ENCODE results near the gene SYNE3. TPM values are rescaled to one million over a fixed set of nuclear protein-coding genes. Genes with fewer than 3 reads are reported as not detected.
A peak's percentile ranks its signal among the peaks of the same experiment; 100 is the strongest.

Gene SYNE3
- total and polyA plus RNA-seq, 9 of the 15 experiments (the other 6 are each of a cell fraction or from before 2014, with no cell fraction given) = 0.04 to 3.1 (median 0.55) TPM

DNA sequence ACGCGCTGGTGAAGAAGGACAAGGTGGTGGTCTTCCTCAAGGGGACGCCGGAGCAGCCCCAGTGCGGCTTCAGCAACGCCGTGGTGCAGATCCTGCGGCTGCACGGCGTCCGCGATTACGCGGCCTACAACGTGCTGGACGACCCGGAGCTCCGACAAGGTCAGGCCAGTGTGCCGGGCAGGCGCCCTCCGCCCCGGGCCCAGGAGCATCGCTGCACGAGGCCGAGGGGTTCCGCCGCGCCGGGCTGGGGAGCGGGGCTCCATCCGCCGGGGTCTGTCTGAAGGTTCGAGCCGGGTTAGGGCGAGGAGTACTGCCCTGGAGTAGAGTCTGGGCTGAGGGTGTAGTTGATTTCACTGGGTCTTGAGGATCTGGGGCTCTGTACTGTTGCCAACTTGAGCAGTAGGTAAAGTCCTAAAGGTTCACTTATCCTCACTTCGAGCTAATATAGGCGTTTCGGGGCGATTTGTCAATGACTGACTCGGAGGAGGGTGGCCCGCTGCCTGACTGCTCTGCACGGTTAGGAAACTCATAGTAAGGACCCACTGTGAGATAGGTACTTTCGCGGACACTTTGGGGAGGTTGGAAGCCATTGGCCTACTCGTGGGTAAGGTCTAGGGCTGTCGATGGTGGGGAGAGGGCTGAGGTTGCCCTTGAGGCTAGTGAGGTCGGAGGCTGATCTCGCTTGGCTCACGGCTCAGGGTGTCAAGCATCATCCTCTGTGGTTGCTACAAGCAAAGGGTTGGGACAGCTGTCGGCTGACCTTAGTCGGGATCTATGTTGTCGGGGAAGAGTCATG lies 19.0 kb upstream of the SYNE3 start:
- H4K20me1 ChIP-seq (replicated peaks; ENCODE audit: control insufficient read depth, insufficient read depth, low read length) = peaks cover 23% of the 10 kb centered on the region; the same call in 1 of the 2 replicates
- WGBS (ENCODE audit: insufficient coverage, low coverage, missing lambda C conversion rate) = 2% methylated on average over 15 of the region's 52 CpGs
- no peak overlapping the region for H2AFZ ChIP-seq (ENCODE audit: low read depth, low read length)
- in situ Hi-C loops (cut with MboI) = no loop called here
- peaks cover 33% of the 10 kb centered on the region; the same call in 2 of the 3 replicates for H3K36me3 ChIP-seq (ENCODE audit: control insufficient read depth, insufficient read depth, low read length)
- no peaks in the 10 kb centered on the region for H3K9me1 ChIP-seq (ENCODE audit: control insufficient read depth, insufficient read depth, low read length)
- DNase-seq (ENCODE audit: extremely low read depth in 1 of 4, low spot score in 3 of 4) (peak in 3 of 4 experiments; percentile 29 to 51 (median 32)), ATAC-seq (no peak), FAIRE-seq (no peak)
- intact Hi-C loops (cut with micrococcal nuclease) = no loop called here
- peak overlapping the region; percentile 89 to 97 for H3K9ac ChIP-seq (ENCODE audit: insufficient read depth in 1 of 2, low read depth in 2 of 2, low read length in 2 of 2)
- peaks cover 12 to 30% of the 10 kb centered on the region in 2 experiments; a peak in 4 of 5 replicates for H3K4me1 ChIP-seq (replicated peaks in 1 of 2; ENCODE audit: control insufficient read depth in 2 of 2, insufficient read depth in 2 of 2, low read length in 2 of 2)
- no peaks in the 10 kb centered on the region for H3K9me3 ChIP-seq (replicated peaks; ENCODE audit: control insufficient read depth, insufficient read depth, low read depth, low read length)
- ChIA-PET POLR2A (interaction anchor here (0.6 to 3.0 kb wide), 4 partner anchors 10 to 93 kb away, joined by 3 to 11 read pairs (median 4); no protein-coding TSS in a partner anchor), CTCF (ENCODE audit: low intra/inter-chr PET ratio) (no interaction called here)
- peak overlapping the region; percentile 86 for H3K4me3 ChIP-seq
- peaks cover 96% of the 10 kb centered on the region for H3K79me2 ChIP-seq (ENCODE audit: control insufficient read depth, insufficient read depth, low read length)
- no TSS peak for BruUV-seq (replicated peaks)
- no peaks in the 10 kb centered on the region for H3K27me3 ChIP-seq (ENCODE audit: control insufficient read depth in 2 of 2, insufficient read depth in 2 of 2, low read length in 2 of 2)
- peak overlapping the region; percentile 94 for H3K27ac ChIP-seq (ENCODE audit: extremely low read depth, low read depth, low read length)
- H3K4me2 ChIP-seq (ENCODE audit: insufficient read depth, low read length) = peak overlapping the region; percentile 100
- TF ChIP-seq SIN3A (IDR thresholded peaks at IDR 0.05; ENCODE audit: borderline replicate concordance in 2 of 2, control insufficient read depth in 1 of 2, low read depth in 2 of 2, low read length in 2 of 2) (no peak), IRF2 (CRISPR knock-in tag; IDR thresholded peaks at IDR 0.05) (no peak), CBX8 (IDR thresholded peaks at IDR 0.05; ENCODE audit: borderline replicate concordance, extremely low read depth, low read depth, low read length, poor library complexity, severe bottlenecking) (no peak), AFF1 (IDR thresholded peaks at IDR 0.05; ENCODE audit: low read depth in 1 of 2, partially characterized antibody in 2 of 2) (no peak), SUPT5H (IDR thresholded peaks at IDR 0.05) (no peak), PPARD (CRISPR knock-in tag; IDR thresholded peaks at IDR 0.05) (no peak), KAT8 (IDR thresholded peaks at IDR 0.05; ENCODE audit: low read depth) (no peak)
- TF ChIP-seq, protein P1, sequence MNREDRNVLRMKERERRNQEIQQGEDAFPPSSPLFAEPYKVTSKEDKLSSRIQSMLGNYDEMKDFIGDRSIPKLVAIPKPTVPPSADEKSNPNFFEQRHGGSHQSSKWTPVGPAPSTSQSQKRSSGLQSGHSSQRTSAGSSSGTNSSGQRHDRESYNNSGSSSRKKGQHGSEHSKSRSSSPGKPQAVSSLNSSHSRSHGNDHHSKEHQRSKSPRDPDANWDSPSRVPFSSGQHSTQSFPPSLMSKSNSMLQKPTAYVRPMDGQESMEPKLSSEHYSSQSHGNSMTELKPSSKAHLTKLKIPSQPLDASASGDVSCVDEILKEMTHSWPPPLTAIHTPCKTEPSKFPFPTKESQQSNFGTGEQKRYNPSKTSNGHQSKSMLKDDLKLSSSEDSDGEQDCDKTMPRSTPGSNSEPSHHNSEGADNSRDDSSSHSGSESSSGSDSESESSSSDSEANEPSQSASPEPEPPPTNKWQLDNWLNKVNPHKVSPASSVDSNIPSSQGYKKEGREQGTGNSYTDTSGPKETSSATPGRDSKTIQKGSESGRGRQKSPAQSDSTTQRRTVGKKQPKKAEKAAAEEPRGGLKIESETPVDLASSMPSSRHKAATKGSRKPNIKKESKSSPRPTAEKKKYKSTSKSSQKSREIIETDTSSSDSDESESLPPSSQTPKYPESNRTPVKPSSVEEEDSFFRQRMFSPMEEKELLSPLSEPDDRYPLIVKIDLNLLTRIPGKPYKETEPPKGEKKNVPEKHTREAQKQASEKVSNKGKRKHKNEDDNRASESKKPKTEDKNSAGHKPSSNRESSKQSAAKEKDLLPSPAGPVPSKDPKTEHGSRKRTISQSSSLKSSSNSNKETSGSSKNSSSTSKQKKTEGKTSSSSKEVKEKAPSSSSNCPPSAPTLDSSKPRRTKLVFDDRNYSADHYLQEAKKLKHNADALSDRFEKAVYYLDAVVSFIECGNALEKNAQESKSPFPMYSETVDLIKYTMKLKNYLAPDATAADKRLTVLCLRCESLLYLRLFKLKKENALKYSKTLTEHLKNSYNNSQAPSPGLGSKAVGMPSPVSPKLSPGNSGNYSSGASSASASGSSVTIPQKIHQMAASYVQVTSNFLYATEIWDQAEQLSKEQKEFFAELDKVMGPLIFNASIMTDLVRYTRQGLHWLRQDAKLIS (CRISPR knock-in tag; IDR thresholded peaks at IDR 0.05) = no peak
- TF ChIP-seq, protein P2, sequence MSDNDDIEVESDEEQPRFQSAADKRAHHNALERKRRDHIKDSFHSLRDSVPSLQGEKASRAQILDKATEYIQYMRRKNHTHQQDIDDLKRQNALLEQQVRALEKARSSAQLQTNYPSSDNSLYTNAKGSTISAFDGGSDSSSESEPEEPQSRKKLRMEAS (CRISPR knock-in tag; IDR thresholded peaks at IDR 0.05) = peak; percentile 76
- TF ChIP-seq, protein P3, sequence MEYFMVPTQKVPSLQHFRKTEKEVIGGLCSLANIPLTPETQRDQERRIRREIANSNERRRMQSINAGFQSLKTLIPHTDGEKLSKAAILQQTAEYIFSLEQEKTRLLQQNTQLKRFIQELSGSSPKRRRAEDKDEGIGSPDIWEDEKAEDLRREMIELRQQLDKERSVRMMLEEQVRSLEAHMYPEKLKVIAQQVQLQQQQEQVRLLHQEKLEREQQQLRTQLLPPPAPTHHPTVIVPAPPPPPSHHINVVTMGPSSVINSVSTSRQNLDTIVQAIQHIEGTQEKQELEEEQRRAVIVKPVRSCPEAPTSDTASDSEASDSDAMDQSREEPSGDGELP (CRISPR knock-in tag; IDR thresholded peaks at IDR 0.05; ENCODE audit: borderline replicate concordance) = peak; percentile 23; the same call in 1 of the 2 replicates
